GM23338 (cell line): ENCODE results near the gene TPI1. TPM values are rescaled to one million over a fixed set of nuclear protein-coding genes. Genes with fewer than 3 reads are reported as not detected.

Experiments
- ATAC-seq: fragments of 200-7000 bp; cut with Tn5 transposase; 3 replicates; pipeline ENCODE4 v1.9.1; 2020
- DNase-seq: peaks from one replicate; pipeline ENCODE4 v3.0.0-alpha.2; 2015; ENCODE audit warnings: low spot score
- H2AFZ ChIP-seq: fragments of 200-600 bp; sonication (generic); 2 replicates; pipeline ENCODE4 v1.8.0; 2016; ENCODE audit warnings: antibody characterized with exemption, mild to moderate bottlenecking, moderate library complexity
- H3F3A ChIP-seq: fragments of 200-600 bp; sonication (generic); replicated peaks from 2 replicates; pipeline ENCODE4 v1.8.0; 2017; ENCODE audit warnings: antibody characterized with exemption, mixed run types, low read depth
- H3K27ac ChIP-seq: fragments of 200-600 bp; sonication (generic); 2 replicates; pipeline ENCODE4 v1.6.1; 2016; ENCODE audit warnings: low read depth
- H3K27me3 ChIP-seq: fragments of 200-600 bp; sonication (generic); 2 replicates; pipeline ENCODE4 v1.8.0; 2016; ENCODE audit warnings: mild to moderate bottlenecking, mixed run types, moderate library complexity; ENCODE audit not compliant: insufficient read depth
- H3K36me3 ChIP-seq: fragments of 200-600 bp; sonication (generic); 2 replicates; pipeline ENCODE4 v1.8.0; 2016; ENCODE audit warnings: mild to moderate bottlenecking; ENCODE audit not compliant: insufficient read depth
- H3K4me1 ChIP-seq: fragments of 200-600 bp; sonication (generic); 2 replicates; pipeline ENCODE4 v1.8.0; 2016; ENCODE audit warnings: mild to moderate bottlenecking, moderate library complexity; ENCODE audit not compliant: insufficient read depth
- H3K4me2 ChIP-seq: fragments of 200-600 bp; sonication (generic); 2 replicates; pipeline ENCODE4 v1.7.1; 2017; ENCODE audit warnings: mixed run types
- H3K4me3 ChIP-seq: fragments of 200-600 bp; sonication (generic); 2 replicates; pipeline ENCODE4 v1.6.1; 2016; ENCODE audit warnings: mixed run types
- H3K79me2 ChIP-seq: fragments of 200-600 bp; sonication (generic); replicated peaks from 2 replicates; pipeline ENCODE4 v1.8.0; 2017; ENCODE audit warnings: mild to moderate bottlenecking; ENCODE audit not compliant: insufficient read depth
- H3K9me2 ChIP-seq: fragments of 200-600 bp; sonication (generic); 2 replicates; pipeline ENCODE4 v1.8.0; 2017; ENCODE audit not compliant: insufficient read depth
- H4K20me1 ChIP-seq: fragments of 200-600 bp; sonication (generic); replicated peaks from 2 replicates; pipeline ENCODE4 v1.8.0; 2017; ENCODE audit warnings: mild to moderate bottlenecking; ENCODE audit not compliant: insufficient read depth
- H3K27ac Mint-ChIP-seq: 2 replicates; pipeline ENCODE4 v1.8.0; 2020; ENCODE audit warnings: inconsistent platforms, mild to moderate bottlenecking, moderate library complexity, mixed read lengths
- H3K27me3 Mint-ChIP-seq: 3 replicates; pipeline ENCODE4 v1.8.0; 2022; ENCODE audit warnings: low read depth, mild to moderate bottlenecking, moderate library complexity, mixed read lengths, inconsistent platforms; ENCODE audit not compliant: insufficient read depth, poor library complexity
- H3K36me3 Mint-ChIP-seq: 3 replicates; pipeline ENCODE4 v1.8.0; 2021; ENCODE audit warnings: low read depth, mild to moderate bottlenecking, inconsistent platforms, moderate library complexity, mixed read lengths
- H3K4me1 Mint-ChIP-seq: 3 replicates; pipeline ENCODE4 v1.8.0; 2020; ENCODE audit warnings: mild to moderate bottlenecking, inconsistent platforms, mixed read lengths
- H3K4me3 Mint-ChIP-seq: 3 replicates; pipeline ENCODE4 v1.8.0; 2021; ENCODE audit warnings: moderate library complexity, mild to moderate bottlenecking, inconsistent platforms, mixed read lengths
- H3K9me3 Mint-ChIP-seq: 3 replicates; pipeline ENCODE4 v1.8.0; 2020; ENCODE audit warnings: moderate library complexity, mild to moderate bottlenecking, inconsistent platforms, mixed read lengths
- CREB1 ChIP-seq: fragments of 250-450 bp; sonication (Bioruptor Pico); IDR thresholded peaks from 2 replicates; pipeline ENCODE4 v1.5.0; 2020; ENCODE audit warnings: low read depth, mild to moderate bottlenecking, moderate library complexity
- ETS1 ChIP-seq: IDR thresholded peaks from 2 replicates; pipeline ENCODE4 v1.6.1; 2016; ENCODE audit warnings: antibody characterized with exemption
- EZH2 ChIP-seq: fragments of 200-600 bp; sonication (generic); IDR thresholded peaks from one replicate; pipeline ENCODE4 v1.8.0; 2017; ENCODE audit warnings: antibody characterized with exemption, mild to moderate bottlenecking, low read depth; ENCODE audit not compliant: unreplicated experiment
- EZH2phosphoT487 ChIP-seq: fragments of 200-600 bp; sonication (generic); IDR thresholded peaks from one replicate; pipeline ENCODE4 v1.8.1; 2018; ENCODE audit warnings: antibody characterized with exemption; ENCODE audit not compliant: unreplicated experiment
- JUNB ChIP-seq: IDR thresholded peaks from one replicate; pipeline ENCODE4 v1.6.1; 2016; ENCODE audit warnings: antibody characterized with exemption; ENCODE audit not compliant: unreplicated experiment
- NANOG ChIP-seq: IDR thresholded peaks from 2 replicates; pipeline ENCODE4 v1.6.1; 2016; ENCODE audit warnings: antibody characterized with exemption, borderline replicate concordance
- REST ChIP-seq: IDR thresholded peaks from one replicate; pipeline ENCODE4 v1.6.1; 2018; ENCODE audit warnings: antibody characterized with exemption; ENCODE audit not compliant: unreplicated experiment
- STAT1 ChIP-seq: IDR thresholded peaks from one replicate; pipeline ENCODE4 v1.6.1; 2016; ENCODE audit warnings: antibody characterized with exemption; ENCODE audit not compliant: unreplicated experiment
- ZNF331 ChIP-seq: fragments of 250-450 bp; sonication (Bioruptor Pico); IDR thresholded peaks from 2 replicates; pipeline ENCODE4 v1.5.0; 2020; ENCODE audit warnings: low read depth, mild to moderate bottlenecking, moderate library complexity
- polyA plus RNA-seq: library from polyadenylated mRNA; unstranded; fragments of >200 nt; fragmentation: Nextera tagmentation; extraction: Ambion mirVana; gene quantifications from 2 replicates; pipeline ENCODE4 v1.2.1, GENCODE V29; 2016
- total RNA-seq: library from RNA; depleted of rRNA; stranded (reverse); fragments of >200 nt; shearing (Covaris generic); gene quantifications from 2 replicates; pipeline ENCODE4 v1.2.3, GENCODE V29; 2014

Gene TPI1
- total and polyA plus RNA-seq, 2 experiments from 2014 or later, result 737 to 822 TPM

- Histone ChIP-seq H3K9me2 (no peaks in the 10 kb centered on the region), H3K27me3 (no peaks in the 10 kb centered on the region), H2AFZ (no peak overlapping the region), H3F3A (peaks cover 6% of the 10 kb centered on the region), H3K4me3 (no peak overlapping the region), H3K4me1 (peaks cover 7% of the 10 kb centered on the region; the same call in 1 of the 2 replicates), H3K27ac (no peak overlapping the region), H3K4me2 (no peak overlapping the region), H3K79me2 (no peaks in the 10 kb centered on the region), H3K36me3 (peaks cover 22% of the 10 kb centered on the region), H4K20me1 (no peaks in the 10 kb centered on the region)
- no peak for DNase-seq
- no peak overlapping the region for H3K27ac Mint-ChIP-seq
- H3K9me3 Mint-ChIP-seq, result no peaks in the 10 kb centered on the region; the same call in 2 of the 3 replicates
- H3K36me3 Mint-ChIP-seq, result peaks cover 90% of the 10 kb centered on the region
- peaks cover 8% of the 10 kb centered on the region for H3K4me1 Mint-ChIP-seq
- ATAC-seq, result no peak
- H3K4me3 Mint-ChIP-seq, result no peak overlapping the region; the same call in 2 of the 3 replicates
- no peak for TF ChIP-seq NANOG
- no peak for TF ChIP-seq EZH2phosphoT487
- no peak for TF ChIP-seq ZNF331
- TF ChIP-seq JUNB, result no peak
- no peak for TF ChIP-seq ETS1
- no peak for TF ChIP-seq REST
- no peak for TF ChIP-seq EZH2
- H3K27me3 Mint-ChIP-seq, result peaks cover 12% of the 10 kb centered on the region
These were observed 6.4 kb upstream of the TPI1 start for GRCh38 chr12:6860942-6861341.

- Histone ChIP-seq H2AFZ (no peak overlapping the region), H3K27ac (no peak overlapping the region), H3K27me3 (no peaks in the 10 kb centered on the region), H3K4me2 (no peak overlapping the region), H3K4me3 (no peak overlapping the region), H3F3A (peaks cover 9% of the 10 kb centered on the region), H3K4me1 (peaks cover 11% of the 10 kb centered on the region), H4K20me1 (0 out of 2 replicates have a peak, but pooled peaks cover 1% of the 10 kb centered on the region), H3K36me3 (peaks cover 21% of the 10 kb centered on the region), H3K79me2 (no peaks in the 10 kb centered on the region), H3K9me2 (no peaks in the 10 kb centered on the region)
- H3K36me3 Mint-ChIP-seq, result peaks cover 85% of the 10 kb centered on the region
- peaks cover 15% of the 10 kb centered on the region for H3K27me3 Mint-ChIP-seq
- ATAC-seq, result no peak
- no peaks in the 10 kb centered on the region; the same call in 2 of the 3 replicates for H3K9me3 Mint-ChIP-seq
- H3K4me3 Mint-ChIP-seq, result no peak overlapping the region
- H3K4me1 Mint-ChIP-seq, result peaks cover 11% of the 10 kb centered on the region
- DNase-seq, result no peak
- H3K27ac Mint-ChIP-seq, result no peak overlapping the region
- TF ChIP-seq EZH2phosphoT487 (no peak), EZH2 (no peak), REST (no peak), ZNF331 (no peak), STAT1 (no peak), CREB1 (CRISPR knock-in tag) (no peak)
These were observed 5.9 kb upstream of the TPI1 start for GRCh38 chr12:6861391-6861790.
